Stimulated activated CD8-positive, alpha-beta memory T cell treated with anti-CD3 and anti-CD28 coated beads, Interleukin-2, amount 100 ng/mL, for 1 hour (primary cell): Measurements from ENCODE around the gene ATXN2.
A peak's percentile ranks its signal among the peaks of the same experiment; 100 is the strongest.
"Not testable (repeated sequence)": the region's sequence is repeated elsewhere in the genome, so short reads cannot be mapped to it uniquely, and the experiment has no call there.

Source experiments
- DNase-seq, 2 donors: peaks; one replicate each; pipeline ENCODE4 v3.0.0-alpha.2; 2020; ENCODE audit warnings: low read depth in 2 of 2

The ATXN2 gene

GRCh38 chr12:111417290-111417689, 181.8 kb downstream of the ATXN2 start:
- no peak for DNase-seq

GRCh38 chr12:111414711-111415252, 184.3 kb downstream of the ATXN2 start:
- DNase-seq = no peak

GRCh38 chr12:111413442-111414086, 185.6 kb downstream of the ATXN2 start:
- no peak for DNase-seq

GRCh38 chr12:111412830-111413441, 186.2 kb downstream of the ATXN2 start:
- no peak for DNase-seq

GRCh38 chr12:111412007-111412829, 186.9 kb downstream of the ATXN2 start:
- DNase-seq = no peak

GRCh38 chr12:111411185-111411764, 187.8 kb downstream of the ATXN2 start:
- DNase-seq = no peak

- DNase-seq = no peak
Measured at GRCh38 chr12:111410431-111411184, 188.5 kb downstream of the ATXN2 start.

- DNase-seq = no peak
Measured at GRCh38 chr12:111409780-111410430, 189.2 kb downstream of the ATXN2 start.

- no peak for DNase-seq
Measured at GRCh38 chr12:111409403-111409779, 189.7 kb downstream of the ATXN2 start.

GRCh38 chr12:111408686-111409402, 190.3 kb downstream of the ATXN2 start:
- DNase-seq = no peak

GRCh38 chr12:111408116-111408440, 191.0 kb downstream of the ATXN2 start:
- no peak for DNase-seq

GRCh38 chr12:111407377-111408115, 191.6 kb downstream of the ATXN2 start:
- DNase-seq = no peak

- DNase-seq = no peak
Measured at GRCh38 chr12:111406474-111407376, 192.4 kb downstream of the ATXN2 start.

GRCh38 chr12:111405859-111406473, 193.1 kb downstream of the ATXN2 start, which contains the start of gene SH2B3:
TSS of gene SH2B3 (plus strand) at chr12:111405923. CDS start at chr12:111418146, 12,223 bp downstream.
- peak in 1 of 2 donors; percentile 69 for DNase-seq

- peak; percentile 97 to 98 for DNase-seq
Measured at GRCh38 chr12:111405149-111405858, 193.8 kb downstream of the ATXN2 start.

GRCh38 chr12:111404362-111405148, 194.6 kb downstream of the ATXN2 start:
- peak in 1 of 2 donors; percentile 46 for DNase-seq

- DNase-seq = not testable (repeated sequence)
Measured at GRCh38 chr12:111402490-111402824, 196.7 kb downstream of the ATXN2 start.
